Brain microvascular endothelial cell (primary cell): Measurements from ENCODE around the gene ASB10.
A peak's percentile ranks its signal among the peaks of the same experiment; 100 is the strongest.

Experiments
- DNase-seq: peaks from one replicate; pipeline ENCODE4 v3.0.0-alpha.2; 2020
- H3K27ac ChIP-seq: fragments of 250-450 bp; sonication (Bioruptor Pico); 2 replicates; pipeline ENCODE4 v1.5.1; 2020; ENCODE audit warnings: mild to moderate bottlenecking, moderate library complexity
- H3K27me3 ChIP-seq: fragments of 250-450 bp; sonication (Bioruptor Pico); replicated peaks from 2 replicates; pipeline ENCODE4 v1.5.1; 2020; ENCODE audit warnings: mild to moderate bottlenecking
- H3K36me3 ChIP-seq: fragments of 250-450 bp; sonication (Bioruptor Pico); replicated peaks from 2 replicates; pipeline ENCODE4 v1.5.1; 2020; ENCODE audit warnings: mild to moderate bottlenecking
- H3K4me3 ChIP-seq: 2 replicates; pipeline ENCODE4 v1.5.1; 2011; ENCODE audit warnings: low read depth, mild to moderate bottlenecking, control low read depth, low read length, moderate library complexity
- CTCF ChIP-seq: IDR thresholded peaks from 2 replicates; pipeline ENCODE4 v1.5.1; 2011; ENCODE audit warnings: low read depth, mild to moderate bottlenecking, moderate library complexity, low read length, control low read depth, inconsistent platforms; ENCODE audit errors: missing control alignments
- in situ Hi-C: cut with HindIII; loops from 2 replicates; pipeline ENCODE4 v1.10.0; 2017; ENCODE audit warnings: low sequenced_read_pairs, low pct_ligation_motif_present

Gene ASB10

DNA sequence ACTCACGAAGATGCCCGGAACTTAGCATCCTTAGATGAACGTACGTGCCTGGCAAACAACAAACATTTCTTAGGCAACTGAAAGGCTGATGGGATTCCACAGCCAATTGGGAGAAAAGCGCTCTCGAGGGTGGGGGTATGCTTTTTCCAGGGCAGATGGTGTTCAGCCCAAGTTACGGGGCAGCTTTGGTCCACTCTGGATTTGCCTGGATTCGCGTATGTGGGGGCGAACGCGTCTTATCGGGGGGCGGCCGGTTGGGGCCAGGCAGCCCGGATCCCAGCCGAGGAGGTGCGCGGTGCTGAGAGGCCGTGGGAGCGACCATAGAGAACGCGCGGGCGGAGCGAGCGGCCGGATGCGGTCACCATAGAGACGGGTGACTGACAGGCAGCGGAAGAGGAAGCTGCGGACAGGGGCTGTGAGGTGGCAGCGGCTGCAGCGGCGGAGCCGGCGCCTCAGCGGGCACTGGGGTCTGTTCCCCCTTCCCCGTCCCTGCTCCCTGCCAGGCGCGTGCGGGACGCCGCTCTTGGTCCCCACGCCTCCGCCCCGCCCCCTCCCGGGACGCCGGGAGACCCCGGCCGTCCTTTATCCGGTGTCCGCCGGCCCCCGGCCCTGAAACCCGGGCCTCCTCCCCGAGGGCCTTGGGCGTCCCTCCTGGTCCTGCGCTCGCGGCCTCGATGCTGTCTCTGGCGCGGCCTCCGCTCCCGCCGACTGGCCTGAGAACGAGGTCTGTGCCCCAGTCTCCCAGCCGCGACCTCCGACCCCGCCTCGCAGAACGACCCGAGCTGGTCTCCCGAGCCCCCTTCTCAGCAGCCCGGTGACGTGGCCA is 45.3 kb upstream of the ASB10 start, which contains the start of gene CHPF2:
Gene CHPF2, plus strand, starts transcription at position 393 of the 826 bp plus-strand sequence. CDS start 1,529 bp downstream, outside the sequence.
- Histone ChIP-seq H3K36me3 (peaks cover 30% of the 10 kb centered on the region), H3K4me3 (peak within 1 kb of the TSS; percentile 98), H3K27ac (peak within 1 kb of the TSS; percentile 84), H3K27me3 (no peaks in the 10 kb centered on the region)
- no peak for TF ChIP-seq CTCF
- in situ Hi-C loops = no loop called here
- DNase-seq = peak; percentile 87

GRCh38 chr7:151231080-151231479 is 44.0 kb upstream of the ASB10 start:
- in situ Hi-C loops = no loop called here
- Histone ChIP-seq H3K36me3 (peaks cover 18% of the 10 kb centered on the region), H3K27me3 (no peaks in the 10 kb centered on the region), H3K4me3 (no peak overlapping the region), H3K27ac (no peak overlapping the region)
- DNase-seq = no peak
- no peak for TF ChIP-seq CTCF

DNA sequence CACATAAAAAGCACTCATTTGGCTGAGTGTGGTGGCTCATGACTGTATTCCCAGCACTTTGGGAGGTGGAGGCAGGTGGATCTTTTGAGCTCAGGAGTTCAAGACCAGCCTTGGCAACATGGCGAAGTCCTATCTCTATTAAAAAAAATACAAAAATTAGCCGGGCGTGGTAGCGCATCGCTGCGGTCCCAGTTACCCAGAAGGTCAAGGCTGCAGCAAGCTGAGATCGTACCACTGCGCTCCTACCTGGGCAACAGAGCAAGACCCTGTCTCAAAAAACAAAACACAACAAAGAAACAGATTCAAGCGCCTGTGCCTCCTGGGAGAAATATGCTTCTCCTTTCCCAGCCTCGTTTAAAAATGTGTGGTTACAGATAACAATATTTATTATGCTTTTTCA is 42.2 kb upstream of the ASB10 start:
- Histone ChIP-seq H3K36me3 (peaks cover 8% of the 10 kb centered on the region), H3K4me3 (no peak overlapping the region), H3K27me3 (no peaks in the 10 kb centered on the region), H3K27ac (no peak overlapping the region)
- in situ Hi-C loops = no loop called here
- TF ChIP-seq CTCF = no peak
- DNase-seq = no peak

DNA sequence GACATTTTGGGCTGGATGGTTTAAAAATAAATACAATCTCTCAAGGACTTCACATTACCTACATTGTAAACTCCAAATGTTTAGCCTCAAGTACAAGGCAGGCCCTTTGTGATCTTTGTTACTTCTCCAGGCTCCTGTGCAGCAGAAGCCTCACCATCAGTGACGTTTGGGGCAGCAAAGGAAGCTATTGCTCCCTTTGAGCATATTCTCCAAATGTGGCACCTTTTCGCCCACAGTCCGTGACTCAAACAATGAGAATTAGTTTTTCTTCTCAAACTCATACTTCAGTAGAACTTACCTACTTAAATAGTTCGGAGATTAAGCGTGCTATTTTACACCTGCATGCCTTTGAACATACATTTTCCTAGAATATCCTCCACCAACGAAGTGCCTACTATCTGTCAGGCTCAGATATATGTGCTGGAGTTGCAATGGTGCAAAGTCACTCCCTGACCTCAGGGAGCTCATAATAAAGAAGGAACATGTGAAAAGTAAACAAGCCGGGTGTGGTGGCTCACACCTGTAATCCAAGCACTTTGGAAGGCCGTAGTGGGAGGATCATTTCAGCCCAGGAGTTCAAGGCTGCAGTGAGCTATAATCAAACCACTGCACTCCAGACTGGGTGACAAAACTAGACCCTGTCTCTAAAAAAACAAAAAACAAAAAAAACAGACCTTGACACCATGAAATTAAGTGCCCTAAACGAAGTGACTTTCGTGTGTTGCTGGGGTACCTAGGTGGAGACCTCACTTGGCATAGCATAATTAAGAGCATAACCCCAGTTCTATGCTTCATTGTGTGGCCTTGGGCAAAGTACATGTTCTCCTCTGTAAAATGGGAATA is 41.2 kb upstream of the ASB10 start:
- DNase-seq = no peak
- Histone ChIP-seq H3K36me3 (peaks cover 12% of the 10 kb centered on the region), H3K27ac (no peak overlapping the region), H3K27me3 (no peaks in the 10 kb centered on the region), H3K4me3 (peak overlapping the region; percentile 83)
- no peak for TF ChIP-seq CTCF
- in situ Hi-C loops = no loop called here

DNA sequence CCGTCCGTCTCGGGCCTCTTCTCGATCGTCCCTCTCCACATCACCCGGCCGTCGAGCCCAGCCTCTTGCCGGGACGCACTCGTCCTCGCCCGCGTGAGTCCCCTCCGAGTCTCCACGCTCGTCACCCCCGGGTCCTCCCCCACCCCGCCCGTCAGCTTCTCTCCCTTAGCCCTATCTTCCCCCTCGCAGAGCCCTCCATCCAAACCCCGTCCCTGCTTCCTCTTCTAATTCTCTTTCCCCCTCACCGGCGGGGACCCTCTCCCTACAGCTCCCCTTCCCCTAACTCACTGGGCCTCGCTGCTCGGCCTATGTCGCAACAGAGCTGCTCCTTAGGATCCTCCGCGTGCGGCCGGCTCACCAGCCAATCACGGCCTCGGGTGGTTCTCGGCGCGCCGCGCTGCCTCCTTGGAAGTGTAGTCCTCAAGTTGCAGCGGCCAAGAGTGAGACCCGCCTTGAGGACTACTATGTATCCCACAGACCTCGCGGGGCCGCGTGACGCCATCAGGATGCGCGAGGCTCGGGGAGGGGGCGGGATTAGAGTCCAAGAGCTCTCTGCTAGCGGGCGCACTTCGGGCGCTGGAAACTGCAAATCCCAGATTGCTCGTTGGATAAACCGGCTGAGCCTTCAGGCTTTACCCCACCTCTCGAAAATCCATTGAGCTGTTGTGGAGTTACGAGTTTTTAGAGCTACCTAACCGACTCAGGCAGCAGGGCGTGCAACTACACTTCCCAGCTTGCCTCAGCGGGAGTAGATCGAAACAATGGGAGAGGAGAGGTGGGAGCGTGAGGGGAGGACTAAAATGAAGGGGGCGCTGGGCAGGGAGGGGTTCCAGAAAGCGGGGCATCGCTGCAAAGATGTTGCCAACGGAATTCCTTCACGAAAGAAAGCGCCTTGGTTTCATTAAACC is 40.1 kb upstream of the ASB10 start, which contains the start of gene ABCF2:
Gene ABCF2, minus strand, starts transcription at position 331 of the 908 bp plus-strand sequence. CDS start 747 bp downstream, outside the sequence.
- peak; percentile 11 for TF ChIP-seq CTCF
- Histone ChIP-seq H3K27me3 (no peaks in the 10 kb centered on the region), H3K36me3 (peaks cover 22% of the 10 kb centered on the region), H3K4me3 (peak within 1 kb of the TSS; percentile 83), H3K27ac (peak within 1 kb of the TSS; percentile 51)
- peak; percentile 100 for DNase-seq
- in situ Hi-C loops = no loop called here
